ENCODE results near the gene GOLGA8Q. TPM values are rescaled to one million over a fixed set of nuclear protein-coding genes. Genes with fewer than 3 reads are reported as not detected.
A peak's percentile ranks its signal among the peaks of the same experiment; 100 is the strongest.
"Not testable (repeated sequence)": the region's sequence is repeated elsewhere in the genome, so short reads cannot be mapped to it uniquely, and the experiment has no call there.

The GOLGA8Q gene
- total RNA-seq, 4 donors from 2014 or later, result 0.98 to 2.1 (median 1.6) TPM

- H3K36me3 ChIP-seq; H3K4me1 ChIP-seq; H3K4me3 ChIP-seq; DNase-seq (ENCODE audit: extremely low spot score); H3K9me3 ChIP-seq; H3K27ac ChIP-seq (replicated peaks in 1 of 4); H3K27me3 ChIP-seq; intact Hi-C loops (cut with DNase I): not testable (repeated sequence)
- peak in 2 of 3 experiments; percentile 16 to 44 for TF ChIP-seq CTCF (IDR thresholded peaks at IDR 0.05)
- WGBS, result 18% methylated on average over 2 of the region's 2 CpGs
These were observed 47.1 kb downstream of the GOLGA8Q start for GRCh38 chr15:30598953-30599352.

- H3K27me3 ChIP-seq; H3K9me3 ChIP-seq; H3K36me3 ChIP-seq; H3K4me1 ChIP-seq; H3K27ac ChIP-seq (replicated peaks in 1 of 4); DNase-seq (ENCODE audit: extremely low spot score); intact Hi-C loops (cut with DNase I); H3K4me3 ChIP-seq: not testable (repeated sequence)
- WGBS, result 94% methylated on average over 8 of the region's 8 CpGs
These were observed 51.9 kb downstream of the GOLGA8Q start, which contains the start of gene GOLGA8H for GRCh38 chr15:30603796-30604195. Gene GOLGA8H (plus strand): TSS chr15:30604028. CDS start chr15:30604126, 98 bp downstream.

Small RNA genes within 50 kb of the gene (small RNA-seq; reads per million reads assigned to genes)
- gene RF00096 (0 reads per million in 3 donors), gene RN7SL796P (0 reads per million in 3 donors)

Other genes starting within 250 kb of the GOLGA8Q start
- gene CHRFAM7A, start 158.5 kb upstream of the GOLGA8Q start, total RNA-seq, result under 1 TPM; 0.17 to 0.83 (median 0.64) TPM
- 1 to 10 TPM; 2.2 to 2.9 (median 2.7) TPM for gene GOLGA8R, start 137.8 kb upstream of the GOLGA8Q start, total RNA-seq
- 1 to 10 TPM in 1 of 4 donors, under 1 TPM in 3; 0.33 to 1.1 (median 0.61) TPM for gene GOLGA8H, start 52.0 kb downstream of the GOLGA8Q start, total RNA-seq

Data from esophagus muscularis mucosa (tissue), 4 donors.